GM18867 (cell line): Measurements from ENCODE around the gene OMP.

ENCODE experiments used
- ATAC-seq: cut with Tn5 transposase; IDR thresholded peaks from one replicate; pipeline ENCODE4 v1.9.1; 2021; ENCODE audit warnings: mild to moderate bottlenecking, moderate library complexity; ENCODE audit not compliant: unreplicated experiment

OMP gene

GRCh38 chr11:77101043-77101537 is 1.6 kb upstream of the OMP start:
- no peak for ATAC-seq

DNA sequence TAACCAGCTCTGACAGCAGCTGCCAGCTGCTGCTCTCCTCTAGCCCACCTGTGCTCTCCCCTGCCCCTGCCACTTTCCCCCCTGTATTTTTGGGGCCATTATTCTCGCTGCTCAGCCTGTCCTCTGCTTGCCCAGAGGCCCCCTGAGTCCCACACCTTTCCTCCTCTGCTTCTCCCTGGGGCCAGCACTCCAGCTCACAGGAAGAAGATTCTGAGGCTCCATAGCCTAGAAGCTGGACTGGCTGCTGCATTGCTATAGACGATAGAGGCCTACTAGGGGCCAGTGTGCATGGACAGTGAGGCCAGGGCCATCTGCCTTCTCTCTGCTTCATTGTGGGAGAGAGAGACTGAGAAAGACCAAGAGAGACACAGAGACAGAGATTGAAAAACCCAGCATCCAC is 679 bp downstream of the OMP start:
- no peak for ATAC-seq

GRCh38 chr11:77104727-77105126 is 2.1 kb downstream of the OMP start:
- no peak for ATAC-seq

DNA sequence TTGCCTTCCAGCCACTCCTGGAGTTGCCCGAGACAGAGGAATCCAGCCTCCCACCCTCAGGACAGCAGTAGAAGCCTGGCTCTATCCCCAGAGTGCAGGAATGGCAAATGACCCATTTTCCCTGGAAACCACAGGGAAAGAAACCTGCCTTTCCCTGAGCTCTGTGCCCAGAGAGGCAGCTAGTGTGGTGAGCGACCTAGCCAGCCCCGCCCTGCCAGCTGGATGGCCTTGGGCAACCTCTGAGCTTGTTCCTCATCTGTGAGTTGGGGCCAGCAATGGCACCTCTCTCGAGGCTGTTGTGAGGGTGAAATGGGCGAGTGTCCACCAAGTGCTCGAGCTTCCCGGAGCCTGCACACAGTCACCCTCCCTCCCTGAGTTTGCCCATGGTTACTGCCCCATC is 3.7 kb downstream of the OMP start:
- ATAC-seq: no peak

- ATAC-seq: no peak
Observed at GRCh38 chr11:77106759-77107158, 4.1 kb downstream of the OMP start.

DNA sequence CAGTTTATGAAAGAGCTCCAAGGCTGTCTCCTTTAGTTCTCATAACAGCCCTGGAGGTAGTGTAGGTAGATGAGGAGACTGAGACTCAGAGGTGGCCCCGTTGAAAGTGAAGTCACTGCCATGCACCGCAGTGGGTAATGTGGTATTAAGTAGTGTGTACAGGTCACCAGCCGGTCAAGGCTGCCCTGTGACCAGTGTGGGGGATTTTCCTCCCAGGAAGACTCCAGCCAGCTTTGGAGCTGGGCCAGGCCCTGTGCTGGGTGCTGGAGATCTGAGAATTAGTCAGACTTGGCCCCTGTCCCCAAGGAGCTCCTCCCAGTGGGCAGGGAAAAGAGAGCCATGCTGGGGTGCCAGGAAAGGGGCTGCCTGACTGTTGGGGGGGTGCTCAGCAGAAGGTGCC is 5.3 kb downstream of the OMP start:
- ATAC-seq: no peak

DNA sequence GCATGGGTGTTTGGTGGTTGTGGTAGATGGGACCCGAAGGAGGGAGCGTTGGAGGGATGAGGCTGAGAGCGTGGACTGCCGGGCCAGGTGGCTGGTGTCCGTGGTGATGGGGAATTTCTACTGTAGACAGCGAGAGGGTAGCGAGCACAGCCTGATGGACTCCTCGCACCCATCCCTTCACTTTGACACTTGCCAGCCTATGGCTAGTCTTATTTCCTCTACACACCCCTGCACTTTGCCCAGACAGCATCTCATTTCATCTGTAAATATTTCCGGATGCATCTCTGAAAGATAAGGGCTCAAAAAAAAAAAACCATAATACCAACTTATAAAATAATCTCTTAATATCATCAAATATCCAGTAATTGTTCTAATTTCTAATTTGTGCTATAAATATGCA is 5.8 kb downstream of the OMP start:
- no peak for ATAC-seq

- ATAC-seq: no peak
Observed at GRCh38 chr11:77109236-77110019, 6.8 kb downstream of the OMP start.

- no peak for ATAC-seq
Observed at GRCh38 chr11:77110836-77111235, 8.2 kb downstream of the OMP start.

- no peak for ATAC-seq
Observed at GRCh38 chr11:77111277-77111676, 8.6 kb downstream of the OMP start.

- no peak for ATAC-seq
Observed at GRCh38 chr11:77111946-77112345, 9.3 kb downstream of the OMP start.

DNA sequence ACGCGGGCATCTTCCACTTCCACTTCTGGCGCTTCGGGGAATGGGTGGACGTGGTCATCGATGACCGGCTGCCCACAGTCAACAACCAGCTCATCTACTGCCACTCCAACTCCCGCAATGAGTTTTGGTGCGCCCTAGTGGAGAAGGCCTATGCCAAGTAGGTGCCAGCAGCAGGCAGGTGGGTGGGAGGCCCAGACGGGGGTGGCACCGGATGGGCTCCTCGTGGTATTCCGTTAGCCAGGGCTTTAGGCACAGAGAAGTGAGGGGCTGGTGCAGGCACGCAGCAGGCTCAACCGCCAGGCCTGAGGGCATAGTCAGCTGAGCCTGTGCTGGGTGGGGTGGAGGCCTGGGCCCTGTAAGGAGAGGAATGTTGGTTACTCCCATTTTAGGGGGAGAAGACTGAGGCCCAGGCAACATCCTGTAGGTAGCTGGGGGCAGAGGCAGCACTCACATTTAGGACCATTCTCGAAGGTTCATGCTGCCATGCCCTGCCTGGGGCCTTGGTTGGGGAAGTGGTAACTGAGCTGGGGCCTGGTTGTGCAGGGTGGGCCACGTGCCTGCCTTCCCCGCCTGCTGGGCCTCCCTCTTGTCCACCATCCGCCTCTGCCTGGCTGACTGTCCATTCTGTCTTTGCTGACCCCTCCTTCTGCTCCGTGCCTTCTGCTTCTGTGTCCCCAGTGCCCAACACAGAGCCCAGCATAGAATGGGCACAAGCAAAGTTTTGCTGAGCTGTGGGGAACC is 10.2 kb downstream of the OMP start:
- no peak for ATAC-seq

GRCh38 chr11:77113382-77114088 is 10.9 kb downstream of the OMP start:
- no peak for ATAC-seq

DNA sequence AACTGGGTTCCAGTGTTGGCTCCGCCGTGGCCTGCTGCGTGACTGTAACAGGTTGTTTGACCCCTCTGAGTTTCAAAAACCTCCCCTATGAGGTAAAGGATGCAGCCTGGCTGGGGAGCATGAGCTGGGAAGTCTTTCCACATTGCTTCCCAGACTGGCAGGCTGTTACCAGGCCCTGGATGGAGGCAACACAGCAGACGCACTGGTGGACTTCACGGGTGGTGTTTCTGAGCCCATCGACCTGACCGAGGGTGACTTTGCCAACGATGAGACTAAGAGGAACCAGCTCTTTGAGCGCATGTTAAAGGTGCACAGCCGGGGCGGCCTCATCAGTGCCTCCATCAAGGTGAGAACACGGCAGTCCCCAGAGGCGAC is 11.4 kb downstream of the OMP start:
- no peak for ATAC-seq

GRCh38 chr11:77115181-77115611 is 12.6 kb downstream of the OMP start:
- ATAC-seq: no peak

GRCh38 chr11:77115956-77116355 is 13.3 kb downstream of the OMP start:
- no peak for ATAC-seq

GRCh38 chr11:77117492-77117891 is 14.9 kb downstream of the OMP start:
- no peak for ATAC-seq

DNA sequence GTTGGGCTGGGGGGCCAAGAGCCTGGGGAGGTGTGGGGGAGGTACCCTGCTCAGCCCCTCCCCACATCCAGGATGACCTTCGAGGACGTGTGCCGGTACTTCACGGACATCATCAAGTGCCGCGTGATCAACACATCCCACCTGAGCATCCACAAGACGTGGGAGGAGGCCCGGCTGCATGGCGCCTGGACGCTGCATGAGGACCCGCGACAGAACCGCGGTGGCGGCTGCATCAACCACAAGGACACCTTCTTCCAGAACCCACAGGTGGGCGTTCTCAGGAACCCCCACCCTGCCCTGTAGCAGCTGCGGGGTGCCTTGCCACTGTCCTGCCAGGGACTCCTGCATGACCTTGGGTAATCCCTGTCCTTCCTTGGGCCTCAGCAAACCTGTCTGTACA is 15.4 kb downstream of the OMP start:
- no peak for ATAC-seq

- no peak for ATAC-seq
Observed at GRCh38 chr11:77118971-77119370, 16.3 kb downstream of the OMP start.

DNA sequence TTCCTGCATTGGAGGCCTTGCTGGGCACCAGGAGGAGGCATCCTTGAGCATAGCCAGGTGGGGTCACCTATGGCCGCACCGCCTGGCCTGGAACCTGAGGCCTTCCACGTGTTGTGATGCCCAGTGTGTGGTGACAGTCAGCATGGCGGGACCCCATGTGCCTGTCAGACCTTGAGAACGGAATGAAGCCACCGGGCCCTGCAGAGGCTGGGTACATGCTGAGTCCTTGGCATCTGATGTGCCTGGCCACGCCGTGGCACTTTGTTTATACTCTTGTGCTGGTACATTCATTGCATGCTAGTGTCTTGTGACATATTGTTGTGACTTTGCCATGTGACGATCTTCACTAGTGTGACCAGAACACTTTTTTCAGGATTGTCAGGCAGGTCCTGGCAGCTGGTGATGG is 16.9 kb downstream of the OMP start:
- ATAC-seq: no peak

DNA sequence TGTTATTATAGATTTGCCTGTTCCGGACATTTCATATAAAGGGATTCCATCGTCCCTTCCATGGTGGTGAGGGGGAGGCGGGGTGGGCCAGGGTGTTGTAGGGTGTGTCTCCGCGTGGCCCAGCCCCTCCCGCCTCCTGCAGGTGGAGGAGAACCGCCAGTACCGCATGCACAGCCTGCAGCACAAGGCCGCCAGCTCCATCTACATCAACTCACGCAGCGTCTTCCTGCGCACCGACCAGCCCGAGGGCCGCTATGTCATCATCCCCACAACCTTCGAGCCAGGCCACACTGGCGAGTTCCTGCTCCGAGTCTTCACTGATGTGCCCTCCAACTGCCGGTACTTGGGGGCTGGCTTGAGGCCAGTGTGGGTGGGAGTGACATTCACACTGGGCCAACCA is 17.9 kb downstream of the OMP start:
- ATAC-seq: no peak
